NCI-H187 (cell line): Measurements from ENCODE around the gene CAMK2D.
"Not testable (repeated sequence)": the region's sequence is repeated elsewhere in the genome, so short reads cannot be mapped to it uniquely, and the experiment has no call there.

Experiments used
- DNase-seq, 2 experiments: peaks; one replicate each; lab custom pipeline; 2025; lab: John Stamatoyannopoulos, UW

CAMK2D gene

DNA sequence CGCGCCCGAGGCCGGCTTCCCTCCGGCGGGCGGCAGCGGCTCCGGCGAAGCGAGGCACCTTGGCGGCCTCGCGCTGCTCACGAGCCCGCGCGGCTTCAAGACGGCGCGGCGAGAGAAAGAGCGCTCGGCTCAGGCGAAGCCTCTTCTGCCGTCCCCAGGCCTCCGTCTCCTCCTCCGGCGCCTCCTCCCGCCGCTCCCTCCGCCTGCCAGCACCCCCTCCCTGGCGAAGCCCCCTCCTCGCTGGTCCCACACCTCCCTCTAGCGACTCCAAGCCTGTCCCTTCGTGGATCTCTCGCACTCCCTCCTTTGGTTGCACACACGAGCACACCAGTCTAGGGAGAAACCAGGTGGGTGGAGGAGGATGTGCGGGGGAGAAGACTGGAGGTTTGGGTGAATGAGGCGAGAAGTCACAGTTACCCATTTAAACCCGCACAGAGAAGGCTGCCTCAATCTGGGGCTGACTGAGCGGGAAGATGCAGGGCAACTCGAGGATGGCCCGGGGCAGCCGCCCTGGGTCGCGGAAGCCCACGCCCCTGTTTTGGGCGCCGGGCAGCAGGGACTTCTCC is at the start of gene CAMK2D:
Gene CAMK2D, minus strand, starts transcription at position 119 of the 566 bp plus-strand sequence. CDS start 670 bp downstream, outside the sequence.
- DNase-seq = peak; percentile 7 to 51

GRCh38 chr4:113810906-113811305 is 49.4 kb upstream of the CAMK2D start:
- no peak for DNase-seq

GRCh38 chr4:113809311-113809710 is 47.8 kb upstream of the CAMK2D start:
- DNase-seq = no peak

GRCh38 chr4:113806850-113807249 is 45.3 kb upstream of the CAMK2D start:
- no peak for DNase-seq

GRCh38 chr4:113801882-113802281 is 40.3 kb upstream of the CAMK2D start:
- no peak for DNase-seq

DNA sequence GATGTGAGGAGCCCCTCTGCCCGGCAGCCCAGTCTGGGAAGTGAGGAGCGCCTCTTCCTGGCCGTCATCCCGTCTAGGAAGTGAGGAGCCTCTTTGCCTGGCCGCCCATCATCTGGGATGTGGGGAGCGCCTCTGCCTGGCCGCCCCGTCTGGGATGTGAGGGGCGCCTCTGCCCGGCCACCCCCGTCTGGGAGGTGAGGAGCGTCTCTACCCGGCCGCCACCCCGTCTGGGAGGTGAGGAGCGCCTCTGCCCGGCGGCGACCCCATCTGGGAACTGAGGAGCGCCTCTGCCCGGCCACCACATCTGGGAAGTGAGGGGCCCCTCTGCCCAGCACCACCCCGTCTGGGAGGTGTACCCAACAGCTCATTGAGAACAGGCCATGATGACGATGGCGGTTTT is 34.8 kb upstream of the CAMK2D start:
- not testable (repeated sequence) for DNase-seq

DNA sequence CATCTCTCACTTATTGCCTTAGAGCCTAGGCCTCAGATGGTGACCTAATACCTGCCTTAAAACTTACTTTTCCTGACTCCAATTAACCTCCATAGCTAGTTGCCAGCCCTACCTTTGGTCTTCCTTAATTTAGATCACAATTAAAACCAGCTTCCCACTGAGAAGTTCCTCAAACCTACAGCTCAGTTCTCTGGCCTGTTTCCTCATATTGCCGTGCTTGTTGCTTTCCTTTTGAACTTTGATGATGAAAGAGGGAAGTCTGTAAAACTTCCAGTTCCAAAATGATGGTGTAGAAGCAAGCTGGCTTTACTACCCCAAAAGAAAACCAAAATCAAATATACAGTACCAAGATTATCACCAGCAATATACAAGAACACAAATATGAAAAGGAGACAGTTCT is 28.9 kb upstream of the CAMK2D start:
- DNase-seq = no peak

- DNase-seq = no peak
These were observed 27.4 kb upstream of the CAMK2D start for GRCh38 chr4:113788888-113789287.

GRCh38 chr4:113785781-113786180 is 24.2 kb upstream of the CAMK2D start:
- DNase-seq = no peak

DNA sequence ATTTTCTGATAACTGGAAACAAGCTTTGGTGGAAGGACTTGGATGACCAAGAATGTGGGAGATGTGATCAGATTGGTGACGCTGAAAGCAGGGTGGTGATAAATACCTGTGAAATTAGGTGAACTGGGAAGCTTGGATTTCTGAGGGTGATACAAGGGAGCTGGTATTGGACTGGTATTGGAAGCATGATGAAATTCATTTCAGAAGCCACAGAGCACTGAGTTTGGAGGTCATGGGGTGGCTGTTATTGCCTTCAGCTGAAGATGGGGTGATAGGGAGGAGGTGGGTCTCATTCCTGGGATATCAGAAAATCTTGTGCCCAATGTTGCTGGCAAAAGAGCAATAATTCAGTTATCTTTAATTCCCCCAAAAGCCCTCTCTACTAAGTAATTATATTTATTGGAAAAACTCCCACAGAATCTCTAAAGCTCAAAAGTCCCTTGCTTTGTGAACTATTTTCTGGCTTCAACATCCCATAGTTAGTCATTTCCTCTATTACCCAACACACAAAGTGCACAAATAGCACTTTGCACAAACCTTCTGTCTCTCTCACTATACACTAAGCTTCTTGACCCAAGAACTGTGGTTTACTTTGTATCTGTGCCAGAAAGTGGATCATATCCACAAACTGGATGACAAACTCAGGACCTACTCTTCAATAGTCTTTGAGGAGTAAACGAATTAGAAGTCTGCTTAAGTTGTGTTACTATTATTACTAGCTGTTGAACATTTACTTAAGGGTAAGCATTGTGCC is 23.1 kb upstream of the CAMK2D start:
- no peak for DNase-seq

DNA sequence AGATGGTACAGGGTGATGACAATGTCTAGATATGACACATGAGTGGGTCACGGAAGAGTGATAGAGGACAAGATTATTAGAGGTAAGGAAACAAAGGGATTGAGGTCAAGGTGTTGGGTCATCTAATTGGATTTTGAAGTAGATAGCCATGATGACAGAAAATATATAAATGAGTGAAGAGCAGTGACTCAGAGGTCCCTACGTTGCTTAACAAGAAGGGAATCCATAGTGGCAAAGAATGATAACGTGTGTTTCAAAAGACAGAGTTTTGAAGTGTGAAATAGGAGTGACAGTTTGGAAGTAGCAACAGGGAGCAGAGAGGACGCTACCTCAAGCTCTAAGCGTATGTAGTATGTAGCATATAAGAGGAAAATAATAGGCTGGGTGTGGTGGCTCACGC is 22.2 kb upstream of the CAMK2D start:
- no peak for DNase-seq

DNA sequence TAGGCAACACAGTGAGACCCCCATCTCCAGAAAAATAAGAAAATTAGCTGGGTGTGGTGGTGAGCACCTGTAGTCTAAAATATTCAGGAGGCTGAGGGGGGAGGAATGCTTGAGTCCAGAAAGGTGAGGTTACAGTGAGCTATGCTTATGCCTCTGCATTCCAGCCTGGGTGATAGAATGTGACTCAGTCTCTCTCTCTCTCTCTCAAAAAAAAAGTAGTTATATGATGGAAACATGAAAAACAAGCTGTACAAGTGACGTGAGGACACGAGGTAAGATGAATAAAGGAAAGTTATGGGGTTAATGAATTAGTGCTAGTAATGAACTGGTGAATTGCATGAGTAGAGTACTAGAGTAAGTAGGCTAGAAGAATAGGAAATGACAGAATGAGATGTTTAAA is 21.8 kb upstream of the CAMK2D start:
- no peak for DNase-seq

- no peak for DNase-seq
These were observed 20.0 kb upstream of the CAMK2D start for GRCh38 chr4:113781439-113782040.

DNA sequence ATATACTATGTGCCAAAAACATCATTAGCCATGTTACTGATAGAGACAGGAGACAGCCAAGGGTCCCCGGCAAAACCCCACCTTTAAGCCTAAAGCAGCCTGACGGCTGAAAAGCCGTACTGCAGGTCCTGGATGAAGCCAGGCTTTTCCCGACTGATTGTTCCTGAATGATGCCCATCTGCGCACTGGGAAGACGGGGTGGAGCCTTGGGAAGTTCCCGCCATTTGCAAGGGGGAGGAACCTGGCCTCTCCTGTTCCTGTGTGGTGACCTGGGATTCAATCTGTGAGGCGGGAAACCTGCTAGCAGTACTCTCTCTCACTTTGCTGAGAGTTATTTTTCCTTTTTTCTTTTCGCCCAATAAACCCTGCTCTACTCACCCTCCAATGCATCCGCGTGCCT is 15.1 kb upstream of the CAMK2D start:
- no peak for DNase-seq

- DNase-seq = no peak
These were observed 14.5 kb upstream of the CAMK2D start for GRCh38 chr4:113776016-113776415.

GRCh38 chr4:113773756-113774155 is 12.2 kb upstream of the CAMK2D start:
- DNase-seq = no peak

DNA sequence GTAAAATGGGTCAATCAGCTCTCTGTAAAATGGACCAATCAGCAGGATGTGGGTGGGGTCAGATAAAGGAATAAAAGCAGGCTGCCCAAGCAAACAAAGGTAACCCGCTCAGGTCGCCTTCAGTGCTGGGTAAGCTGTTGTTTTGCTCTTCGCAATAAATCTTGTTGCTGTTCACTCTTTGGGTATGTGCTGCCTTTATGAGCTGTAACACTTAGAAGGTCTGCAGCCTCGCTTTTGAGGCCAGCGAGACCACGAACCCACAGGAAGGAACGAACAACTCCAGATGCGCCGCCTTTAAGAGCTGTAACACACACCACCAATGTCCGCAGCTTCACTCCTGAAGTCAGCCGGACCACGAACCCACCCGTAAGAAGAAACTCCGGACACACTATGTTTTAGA is 11.5 kb upstream of the CAMK2D start:
- no peak for DNase-seq

- no peak for DNase-seq
These were observed 10.8 kb upstream of the CAMK2D start for GRCh38 chr4:113772319-113772718.

DNA sequence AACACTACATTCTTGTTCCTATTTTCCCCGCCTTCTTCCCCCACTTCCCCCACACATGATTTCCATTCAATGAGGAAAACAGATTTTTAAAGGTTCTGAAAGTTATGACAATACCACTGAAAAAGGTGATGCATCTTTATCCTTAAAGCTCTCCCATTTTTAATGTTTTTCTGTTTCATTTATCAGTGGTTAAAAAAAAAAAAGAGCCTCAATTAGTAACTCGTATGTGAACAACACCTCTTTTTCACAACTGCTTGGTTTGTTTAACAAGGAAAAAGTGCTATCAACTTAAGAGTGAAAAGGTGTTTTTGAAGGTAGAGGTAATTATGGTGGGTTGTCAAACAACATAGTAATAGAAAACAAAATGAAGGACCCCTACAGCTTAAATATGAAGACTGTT is 8.2 kb upstream of the CAMK2D start:
- DNase-seq = no peak

GRCh38 chr4:113768952-113769351 is 7.4 kb upstream of the CAMK2D start:
- DNase-seq = no peak

- no peak for DNase-seq
These were observed 5.3 kb upstream of the CAMK2D start for GRCh38 chr4:113766882-113767281.

DNA sequence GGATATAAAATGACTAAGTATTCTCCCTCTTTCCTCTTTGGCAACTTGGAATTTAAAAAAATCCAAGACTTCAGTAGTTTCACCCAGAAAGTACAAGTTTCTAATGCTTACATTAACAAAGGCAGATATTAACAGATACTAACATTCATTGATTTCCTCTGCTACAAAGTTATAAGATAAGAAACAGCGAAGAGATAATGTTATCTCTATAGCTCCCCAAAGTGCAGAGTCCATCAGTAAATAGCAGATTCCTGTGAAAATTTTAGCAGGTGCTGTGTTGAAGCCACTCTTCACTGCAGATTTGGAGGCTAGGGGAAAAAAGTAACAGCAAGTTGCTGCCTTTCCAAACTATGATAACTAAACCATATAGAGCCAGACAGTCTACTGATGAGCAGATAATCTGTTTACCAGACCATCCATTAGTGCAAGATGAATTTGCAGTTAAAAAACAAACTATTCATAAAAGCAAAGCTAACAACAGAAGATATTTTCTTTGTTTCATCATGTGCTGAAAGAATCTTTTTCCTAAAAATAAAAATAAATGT is 3.3 kb upstream of the CAMK2D start:
- DNase-seq = no peak

- not testable (repeated sequence) for DNase-seq
These were observed 2.4 kb upstream of the CAMK2D start for GRCh38 chr4:113763923-113764322.

GRCh38 chr4:113763029-113763285 is 1.4 kb upstream of the CAMK2D start:
- DNase-seq = no peak
